AG09309 (cell line): Measurements from ENCODE around the gene EHMT1.
"Not testable (repeated sequence)": the region's sequence is repeated elsewhere in the genome, so short reads cannot be mapped to it uniquely, and the experiment has no call there.

Source experiments
- DNase-seq: peaks from one replicate; pipeline ENCODE4 v3.0.0-alpha.2; 2010; ENCODE audit warnings: low read depth
- H3K4me3 ChIP-seq: 2 replicates; pipeline ENCODE4 v1.5.1; 2011; ENCODE audit warnings: mild to moderate bottlenecking, low read depth, low read length, moderate library complexity; ENCODE audit not compliant: control insufficient read depth
- CTCF ChIP-seq: IDR thresholded peaks from 2 replicates; pipeline ENCODE4 v1.5.1; 2011; ENCODE audit warnings: mild to moderate bottlenecking, low read depth, low read length, inconsistent platforms; ENCODE audit not compliant: insufficient read depth, control insufficient read depth; ENCODE audit errors: missing control alignments

Gene EHMT1

GRCh38 chr9:137801023-137801319 lies 182.2 kb downstream of the EHMT1 start:
- DNase-seq, result no peak
- TF ChIP-seq CTCF, result no peak

GRCh38 chr9:137802021-137802420 lies 183.2 kb downstream of the EHMT1 start:
- DNase-seq, result no peak
- H3K4me3 ChIP-seq, result no peak overlapping the region
- TF ChIP-seq CTCF, result no peak

More at GRCh38 chr9:137801023-137801319, 182.2 kb downstream of the EHMT1 start:
- no peak overlapping the region for H3K4me3 ChIP-seq

DNA sequence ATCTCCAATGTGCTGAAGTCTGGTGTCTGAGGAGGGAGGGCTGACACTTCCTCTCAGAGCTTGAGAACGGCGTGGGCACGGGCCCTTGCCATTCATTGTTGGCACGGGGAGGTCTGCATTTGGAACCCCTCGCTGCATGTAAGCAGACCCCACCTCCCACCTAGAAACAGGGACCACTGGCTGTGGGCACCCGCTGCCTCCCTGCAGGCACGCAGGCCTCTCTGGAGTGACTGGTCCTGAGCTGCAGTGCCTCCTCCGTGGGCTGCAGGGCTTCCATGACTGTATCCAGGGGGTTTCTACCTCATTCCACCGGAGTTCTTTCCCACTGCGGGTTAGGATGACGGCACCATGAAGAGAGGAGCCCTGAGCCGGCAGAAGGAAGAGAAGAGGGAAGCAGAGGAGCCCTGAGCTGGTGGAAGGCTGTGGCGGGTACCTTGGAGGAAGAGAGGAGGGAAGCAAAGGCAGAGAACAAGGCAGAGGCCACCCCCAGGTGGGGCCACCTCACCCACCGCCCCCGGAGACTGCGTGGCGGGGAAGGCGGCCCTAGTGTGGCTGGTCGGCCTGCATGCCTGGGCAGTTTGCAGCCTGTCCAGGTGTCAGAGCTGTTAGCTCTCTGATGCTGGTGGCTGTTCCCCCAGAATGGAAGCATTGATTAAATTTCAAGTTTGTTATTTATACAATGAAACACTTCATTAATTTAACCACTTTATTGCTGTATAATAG lies 183.9 kb downstream of the EHMT1 start:
- DNase-seq, result no peak
- TF ChIP-seq CTCF, result no peak
- no peak overlapping the region for H3K4me3 ChIP-seq

- no peak for DNase-seq
- no peak for TF ChIP-seq CTCF
- H3K4me3 ChIP-seq, result no peak overlapping the region
Observed at GRCh38 chr9:137804908-137805630, 186.3 kb downstream of the EHMT1 start.

GRCh38 chr9:137807721-137808703 lies 189.2 kb downstream of the EHMT1 start:
- no peak overlapping the region for H3K4me3 ChIP-seq
- no peak for DNase-seq
- no peak for TF ChIP-seq CTCF

GRCh38 chr9:137809040-137809576 lies 190.3 kb downstream of the EHMT1 start:
- no peak overlapping the region for H3K4me3 ChIP-seq
- no peak for TF ChIP-seq CTCF
- DNase-seq, result no peak

DNA sequence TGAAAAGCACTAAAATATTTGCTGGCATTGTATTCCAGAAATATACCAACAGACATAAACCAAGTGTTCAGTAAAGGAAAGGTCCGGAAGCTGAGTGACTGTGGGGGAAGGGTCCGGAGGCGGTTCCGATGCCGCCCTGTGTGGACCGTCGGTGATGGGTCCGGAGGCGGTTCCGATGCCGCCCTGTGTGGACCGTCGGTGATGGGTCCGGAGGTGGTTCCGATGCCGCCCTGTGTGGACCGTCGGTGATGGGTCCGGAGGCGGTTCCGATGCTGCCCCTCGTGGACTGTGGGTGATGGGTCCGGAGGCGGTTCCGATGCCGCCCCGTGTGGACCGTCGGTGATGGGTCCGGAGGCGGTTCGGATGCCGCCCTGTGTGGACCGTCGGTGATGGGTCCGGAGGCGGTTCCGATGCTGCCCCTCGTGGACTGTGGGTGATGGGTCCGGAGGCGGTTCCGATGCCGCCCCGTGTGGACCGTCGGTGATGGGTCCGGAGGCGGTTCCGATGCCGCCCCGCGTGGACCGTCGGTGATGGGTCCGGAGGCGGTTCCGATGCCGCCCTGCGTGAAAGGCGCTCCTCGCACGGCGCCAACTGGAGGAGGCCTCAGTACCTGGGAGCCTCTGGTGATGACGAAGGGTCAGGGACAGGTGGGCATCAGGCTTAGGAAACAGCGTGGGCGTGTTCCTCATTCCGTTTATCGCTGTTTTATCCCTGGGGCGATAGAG lies 191.1 kb downstream of the EHMT1 start:
- H3K4me3 ChIP-seq, DNase-seq: not testable (repeated sequence)
